Retinal pigment epithelial cell (primary cell): Measurements from ENCODE around the gene PRKAG2.

Source experiments
- DNase-seq: peaks from one replicate; pipeline ENCODE4 v3.0.0-alpha.2; 2010; ENCODE audit warnings: low read depth
- H3K4me3 ChIP-seq: 2 replicates; pipeline ENCODE4 v1.5.1; 2011; ENCODE audit warnings: mild to moderate bottlenecking, low read length, control low read depth, moderate library complexity
- CTCF ChIP-seq: conservative IDR thresholded peaks from 2 replicates; pipeline ENCODE4 v1.5.1; 2011; ENCODE audit warnings: low read depth, low read length, control low read depth, inconsistent platforms

The PRKAG2 gene

GRCh38 chr7:151868396-151869108 lies 8.4 kb downstream of the PRKAG2 start:
- no peak for DNase-seq
- TF ChIP-seq CTCF, result no peak

GRCh38 chr7:151867912-151868311 lies 9.0 kb downstream of the PRKAG2 start:
- no peak for DNase-seq
- no peak overlapping the region for H3K4me3 ChIP-seq
- no peak for TF ChIP-seq CTCF

More at GRCh38 chr7:151868396-151869108, 8.4 kb downstream of the PRKAG2 start:
- H3K4me3 ChIP-seq, result no peak overlapping the region

- no peak for TF ChIP-seq CTCF
- no peak for DNase-seq
Measured at GRCh38 chr7:151866761-151867655, 9.9 kb downstream of the PRKAG2 start.

GRCh38 chr7:151866028-151866427 lies 10.9 kb downstream of the PRKAG2 start:
- TF ChIP-seq CTCF, result no peak
- DNase-seq, result no peak

More at GRCh38 chr7:151866761-151867655, 9.9 kb downstream of the PRKAG2 start:
- H3K4me3 ChIP-seq, result no peak overlapping the region

GRCh38 chr7:151865070-151865670 lies 11.7 kb downstream of the PRKAG2 start:
- no peak for TF ChIP-seq CTCF

More at GRCh38 chr7:151866028-151866427, 10.9 kb downstream of the PRKAG2 start:
- H3K4me3 ChIP-seq, result no peak overlapping the region

GRCh38 chr7:151864561-151864960 lies 12.4 kb downstream of the PRKAG2 start:
- no peak for TF ChIP-seq CTCF
- H3K4me3 ChIP-seq, result no peak overlapping the region
- no peak for DNase-seq

More at GRCh38 chr7:151865070-151865670, 11.7 kb downstream of the PRKAG2 start:
- no peak overlapping the region for H3K4me3 ChIP-seq
- DNase-seq, result no peak
